ENCODE data around the gene AP1S1. TPM values are rescaled to one million over a fixed set of nuclear protein-coding genes. Genes with fewer than 3 reads are reported as not detected.

The AP1S1 gene
- total RNA-seq, 1 experiment from 2014 or later, result 72.5 TPM

- no peak overlapping the region for H3K27ac Mint-ChIP-seq (ENCODE audit: low read depth, unreplicated experiment)
- no peaks in the 10 kb centered on the region for H3K27me3 Mint-ChIP-seq (ENCODE audit: insufficient read depth, unreplicated experiment)
- BruUV-seq (replicated peaks), result no TSS peak
- H3K4me3 Mint-ChIP-seq (ENCODE audit: unreplicated experiment), result no peak overlapping the region
- intact Hi-C loops (cut with micrococcal nuclease), result no loop called here
- H3K4me1 Mint-ChIP-seq (ENCODE audit: insufficient read depth, unreplicated experiment), result peaks cover 11% of the 10 kb centered on the region
- no peak for DNase-seq (ENCODE audit: unreplicated experiment)
- POLR2A ChIA-PET, result interaction anchor here (1.6 kb wide), 1 partner anchor 12 kb away, joined by 5 read pairs; the partner anchor contains the start of gene SERPINE1
- CTCF ChIA-PET, result interaction anchor here (0.7 to 1.8 kb wide), 2 partner anchors 10 to 25 kb away, joined by 4 read pairs; no protein-coding TSS in a partner anchor
- no peaks in the 10 kb centered on the region for H3K36me3 Mint-ChIP-seq (ENCODE audit: insufficient read depth, unreplicated experiment)
- H3K9me3 Mint-ChIP-seq (ENCODE audit: unreplicated experiment), result no peaks in the 10 kb centered on the region
- TF ChIP-seq, protein P1, sequence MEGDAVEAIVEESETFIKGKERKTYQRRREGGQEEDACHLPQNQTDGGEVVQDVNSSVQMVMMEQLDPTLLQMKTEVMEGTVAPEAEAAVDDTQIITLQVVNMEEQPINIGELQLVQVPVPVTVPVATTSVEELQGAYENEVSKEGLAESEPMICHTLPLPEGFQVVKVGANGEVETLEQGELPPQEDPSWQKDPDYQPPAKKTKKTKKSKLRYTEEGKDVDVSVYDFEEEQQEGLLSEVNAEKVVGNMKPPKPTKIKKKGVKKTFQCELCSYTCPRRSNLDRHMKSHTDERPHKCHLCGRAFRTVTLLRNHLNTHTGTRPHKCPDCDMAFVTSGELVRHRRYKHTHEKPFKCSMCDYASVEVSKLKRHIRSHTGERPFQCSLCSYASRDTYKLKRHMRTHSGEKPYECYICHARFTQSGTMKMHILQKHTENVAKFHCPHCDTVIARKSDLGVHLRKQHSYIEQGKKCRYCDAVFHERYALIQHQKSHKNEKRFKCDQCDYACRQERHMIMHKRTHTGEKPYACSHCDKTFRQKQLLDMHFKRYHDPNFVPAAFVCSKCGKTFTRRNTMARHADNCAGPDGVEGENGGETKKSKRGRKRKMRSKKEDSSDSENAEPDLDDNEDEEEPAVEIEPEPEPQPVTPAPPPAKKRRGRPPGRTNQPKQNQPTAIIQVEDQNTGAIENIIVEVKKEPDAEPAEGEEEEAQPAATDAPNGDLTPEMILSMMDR (IDR thresholded peaks at IDR 0.05; ENCODE audit: unreplicated experiment), result no peak
Observed at GRCh38 chr7:101115215-101115614, 39.1 kb upstream of the AP1S1 start.

- no TSS peak for BruUV-seq (replicated peaks)
- H3K27me3 Mint-ChIP-seq (ENCODE audit: insufficient read depth, unreplicated experiment), result no peaks in the 10 kb centered on the region
- peaks cover 13% of the 10 kb centered on the region for H3K4me1 Mint-ChIP-seq (ENCODE audit: insufficient read depth, unreplicated experiment)
Observed at GRCh38 chr7:101116898-101117297, 37.4 kb upstream of the AP1S1 start.

GRCh38 chr7:101118856-101119255 lies 35.4 kb upstream of the AP1S1 start:
- TF ChIP-seq, protein P1 (IDR thresholded peaks at IDR 0.05; ENCODE audit: unreplicated experiment), result no peak
- Mint-ChIP-seq H3K36me3 (ENCODE audit: insufficient read depth, unreplicated experiment) (no peaks in the 10 kb centered on the region), H3K9me3 (ENCODE audit: unreplicated experiment) (no peaks in the 10 kb centered on the region), H3K27me3 (ENCODE audit: insufficient read depth, unreplicated experiment) (no peaks in the 10 kb centered on the region), H3K4me3 (ENCODE audit: unreplicated experiment) (no peak overlapping the region), H3K4me1 (ENCODE audit: insufficient read depth, unreplicated experiment) (peaks cover 22% of the 10 kb centered on the region), H3K27ac (ENCODE audit: low read depth, unreplicated experiment) (no peak overlapping the region)
- DNase-seq (ENCODE audit: unreplicated experiment), result no peak
- ChIA-PET CTCF (interaction anchor here (1.0 kb wide), 1 partner anchor 164 kb away, joined by 5 read pairs; no protein-coding TSS in a partner anchor), POLR2A (interaction anchor here (0.6 kb wide), 2 partner anchors 25 to 1171 kb away, joined by 3 read pairs; no protein-coding TSS in a partner anchor)
- BruUV-seq (replicated peaks), result no TSS peak
- intact Hi-C loops (cut with micrococcal nuclease), result no loop called here

More at GRCh38 chr7:101116898-101117297, 37.4 kb upstream of the AP1S1 start:
- ChIA-PET CTCF (no interaction called here), POLR2A (interaction anchor here (0.5 kb wide), 1 partner anchor 242 kb away, joined by 3 read pairs; the partner anchor contains the start of gene SRRT)
- TF ChIP-seq, protein P1 (IDR thresholded peaks at IDR 0.05; ENCODE audit: unreplicated experiment), result no peak
- DNase-seq (ENCODE audit: unreplicated experiment), result no peak
- H3K27ac Mint-ChIP-seq (ENCODE audit: low read depth, unreplicated experiment), result no peak overlapping the region
- intact Hi-C loops (cut with micrococcal nuclease), result no loop called here
- no peaks in the 10 kb centered on the region for H3K36me3 Mint-ChIP-seq (ENCODE audit: insufficient read depth, unreplicated experiment)
- no peaks in the 10 kb centered on the region for H3K9me3 Mint-ChIP-seq (ENCODE audit: unreplicated experiment)
- H3K4me3 Mint-ChIP-seq (ENCODE audit: unreplicated experiment), result no peak overlapping the region

GRCh38 chr7:101119876-101120275 lies 34.4 kb upstream of the AP1S1 start:
- no peak overlapping the region for H3K27ac Mint-ChIP-seq (ENCODE audit: low read depth, unreplicated experiment)
- H3K4me3 Mint-ChIP-seq (ENCODE audit: unreplicated experiment), result no peak overlapping the region
- TF ChIP-seq, protein P1 (IDR thresholded peaks at IDR 0.05; ENCODE audit: unreplicated experiment), result no peak
- H3K36me3 Mint-ChIP-seq (ENCODE audit: insufficient read depth, unreplicated experiment), result no peaks in the 10 kb centered on the region
- H3K4me1 Mint-ChIP-seq (ENCODE audit: insufficient read depth, unreplicated experiment), result peaks cover 21% of the 10 kb centered on the region
- no TSS peak for BruUV-seq (replicated peaks)
- ChIA-PET CTCF (interaction anchor here (0.6 to 1.0 kb wide), 3 partner anchors 8 to 163 kb away, joined by 3 to 5 read pairs (median 5); no protein-coding TSS in a partner anchor), POLR2A (interaction anchor here (0.6 kb wide), 1 partner anchor 16 kb away, joined by 3 read pairs; no protein-coding TSS in a partner anchor)
- H3K9me3 Mint-ChIP-seq (ENCODE audit: unreplicated experiment), result no peaks in the 10 kb centered on the region
- intact Hi-C loops (cut with micrococcal nuclease), result no loop called here
- no peaks in the 10 kb centered on the region for H3K27me3 Mint-ChIP-seq (ENCODE audit: insufficient read depth, unreplicated experiment)
- no peak for DNase-seq (ENCODE audit: unreplicated experiment)
